ENCODE results near the gene EHMT1. TPM values are rescaled to one million over a fixed set of nuclear protein-coding genes. Genes with fewer than 3 reads are reported as not detected.
"Not testable (repeated sequence)": the region's sequence is repeated elsewhere in the genome, so short reads cannot be mapped to it uniquely, and the experiment has no call there.

EHMT1 gene
- total RNA-seq, 6 experiments from 2014 or later, result 26.8 to 51.9 (median 36.7) TPM

DNA sequence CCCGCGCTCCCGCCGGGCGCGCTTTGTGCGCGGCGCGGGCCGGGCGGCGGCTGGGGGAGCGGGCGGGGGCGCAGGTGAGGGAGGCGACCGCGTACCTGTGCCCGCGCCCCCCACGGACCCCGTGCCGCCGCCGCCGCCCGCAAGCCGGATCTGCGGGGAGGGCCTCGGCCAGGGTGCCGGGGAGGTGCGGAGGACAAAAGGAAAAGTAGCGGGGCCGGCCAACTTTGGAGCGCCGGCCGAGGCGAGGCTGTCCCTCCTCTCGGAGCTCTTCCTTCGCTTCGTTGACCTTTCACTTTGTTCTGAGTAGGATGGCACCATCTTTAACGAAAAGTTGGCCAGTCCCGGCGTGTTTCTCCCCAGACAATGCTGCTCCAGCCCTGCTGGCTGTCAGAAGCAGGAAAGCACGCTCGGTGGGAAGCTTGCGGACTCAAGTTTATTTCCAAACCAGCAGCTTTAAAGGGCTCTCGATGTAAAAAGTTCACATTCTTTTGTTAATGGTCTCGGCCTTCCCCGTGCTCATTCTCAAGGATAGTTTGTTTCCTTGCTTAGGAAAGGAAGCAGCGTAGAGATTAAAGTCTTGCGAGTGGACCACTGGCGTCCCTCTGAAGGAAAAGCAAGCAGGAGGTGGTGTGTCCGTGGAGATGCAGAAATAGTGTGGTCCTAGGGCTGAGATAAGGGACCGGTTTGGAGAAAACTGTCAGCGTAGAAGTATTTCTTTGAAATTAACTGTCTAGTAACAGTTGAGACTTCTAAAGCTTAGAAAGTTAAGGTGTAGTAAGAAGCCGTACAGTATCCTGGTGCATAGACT is 639 bp downstream of the EHMT1 start:
- H3K4me3 ChIP-seq, result peak overlapping the region; percentile 66 to 81 (median 77)
- intact Hi-C loops (cut with DNase I), result no loop called here
- WGBS (ENCODE audit: insufficient coverage, low coverage, low lambda C conversion rate, missing lambda C conversion rate), result 2% methylated on average over 17 of the region's 58 CpGs
- H3K9me3 ChIP-seq, result no peaks in the 10 kb centered on the region
- peaks cover 0 to 29% (median 14%) of the 10 kb centered on the region in 4 donors for H3K4me1 ChIP-seq
- no peaks in the 10 kb centered on the region for H3K27me3 ChIP-seq
- ATAC-seq, result peak; percentile 7 to 34 (median 19)
- H3K36me3 ChIP-seq, result peaks cover 0 to 16% (median 3%) of the 10 kb centered on the region in 4 donors
- H3K27ac ChIP-seq, result peak overlapping the region; percentile 40 to 77 (median 52)
- peak in 2 of 3 donors; percentile 48 to 63 for DNase-seq
- TF ChIP-seq POLR2A (IDR thresholded peaks at IDR 0.05), result no peak
- TF ChIP-seq, protein P1, sequence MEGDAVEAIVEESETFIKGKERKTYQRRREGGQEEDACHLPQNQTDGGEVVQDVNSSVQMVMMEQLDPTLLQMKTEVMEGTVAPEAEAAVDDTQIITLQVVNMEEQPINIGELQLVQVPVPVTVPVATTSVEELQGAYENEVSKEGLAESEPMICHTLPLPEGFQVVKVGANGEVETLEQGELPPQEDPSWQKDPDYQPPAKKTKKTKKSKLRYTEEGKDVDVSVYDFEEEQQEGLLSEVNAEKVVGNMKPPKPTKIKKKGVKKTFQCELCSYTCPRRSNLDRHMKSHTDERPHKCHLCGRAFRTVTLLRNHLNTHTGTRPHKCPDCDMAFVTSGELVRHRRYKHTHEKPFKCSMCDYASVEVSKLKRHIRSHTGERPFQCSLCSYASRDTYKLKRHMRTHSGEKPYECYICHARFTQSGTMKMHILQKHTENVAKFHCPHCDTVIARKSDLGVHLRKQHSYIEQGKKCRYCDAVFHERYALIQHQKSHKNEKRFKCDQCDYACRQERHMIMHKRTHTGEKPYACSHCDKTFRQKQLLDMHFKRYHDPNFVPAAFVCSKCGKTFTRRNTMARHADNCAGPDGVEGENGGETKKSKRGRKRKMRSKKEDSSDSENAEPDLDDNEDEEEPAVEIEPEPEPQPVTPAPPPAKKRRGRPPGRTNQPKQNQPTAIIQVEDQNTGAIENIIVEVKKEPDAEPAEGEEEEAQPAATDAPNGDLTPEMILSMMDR (IDR thresholded peaks at IDR 0.05), result no peak

DNA sequence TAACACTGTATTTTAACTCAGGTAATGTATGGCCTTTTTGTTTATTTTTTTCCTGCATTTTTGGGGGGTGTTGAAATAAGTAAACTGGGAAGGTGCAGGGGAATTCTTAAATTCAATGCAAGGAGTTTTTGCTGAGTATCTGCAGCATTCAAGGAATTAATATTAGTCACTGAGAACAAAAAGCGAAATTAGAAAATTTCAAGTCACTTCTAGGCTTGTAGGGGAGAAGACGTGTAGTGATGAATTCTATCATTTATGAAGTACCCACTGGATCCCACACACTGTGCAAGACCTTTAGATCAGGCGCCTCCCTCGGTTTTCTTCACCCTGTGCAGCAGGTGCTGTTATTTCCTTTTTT is 1.2 kb downstream of the EHMT1 start:
- 33% methylated on average over 4 of the region's 4 CpGs for WGBS (ENCODE audit: insufficient coverage, low coverage, low lambda C conversion rate, missing lambda C conversion rate)
- peak overlapping the region in 2 of 3 donors; percentile 77 to 81 for H3K4me3 ChIP-seq
- H3K27ac ChIP-seq, result peak overlapping the region in 1 of 3 donors; percentile 52

DNA sequence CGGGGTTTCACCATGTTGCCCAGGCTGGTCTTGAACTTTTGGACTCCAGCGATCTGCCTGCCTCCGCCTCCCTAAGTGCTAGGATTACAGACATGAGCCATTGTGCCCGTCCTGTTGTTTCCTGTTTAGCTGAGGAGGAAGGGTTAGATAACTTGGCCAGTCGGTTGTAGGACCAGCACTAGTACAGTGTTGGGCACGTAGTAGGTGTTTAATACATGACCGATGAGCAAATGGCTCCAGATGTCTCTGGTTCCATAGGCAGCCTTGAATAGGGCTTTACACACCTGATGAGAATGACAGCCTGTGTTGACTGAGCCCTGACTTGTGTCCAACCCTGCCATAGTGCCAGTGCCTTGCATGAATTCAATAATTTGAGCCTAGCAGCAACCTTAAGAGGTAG is 1.8 kb downstream of the EHMT1 start:
- Histone ChIP-seq H3K4me3 (no peak overlapping the region), H3K27me3 (no peaks in the 10 kb centered on the region), H3K4me1 (peaks cover 0 to 34% (median 14%) of the 10 kb centered on the region in 4 donors), H3K27ac (no peak overlapping the region), H3K36me3 (peaks cover 0 to 4% (median 1%) of the 10 kb centered on the region in 4 donors), H3K9me3 (no peaks in the 10 kb centered on the region)
- no peak for ATAC-seq
- WGBS (ENCODE audit: insufficient coverage, low coverage, low lambda C conversion rate, missing lambda C conversion rate), result 83% methylated on average over 6 of the region's 7 CpGs
- intact Hi-C loops (cut with DNase I), result no loop called here
- no peak for DNase-seq
- TF ChIP-seq, protein P1 (IDR thresholded peaks at IDR 0.05), result no peak
- no peak for TF ChIP-seq POLR2A (IDR thresholded peaks at IDR 0.05)

More for the DNA sequence above, 1.2 kb downstream of the EHMT1 start:
- peaks cover 0 to 10% (median 3%) of the 10 kb centered on the region in 4 donors for H3K36me3 ChIP-seq
- ATAC-seq (no peak), DNase-seq (no peak)
- H3K4me1 ChIP-seq, result peaks cover 0 to 29% (median 14%) of the 10 kb centered on the region in 4 donors
- no peaks in the 10 kb centered on the region for H3K9me3 ChIP-seq
- intact Hi-C loops (cut with DNase I), result no loop called here
- TF ChIP-seq, protein P1 (IDR thresholded peaks at IDR 0.05), result no peak
- no peak for TF ChIP-seq POLR2A (IDR thresholded peaks at IDR 0.05)
- no peaks in the 10 kb centered on the region for H3K27me3 ChIP-seq

DNA sequence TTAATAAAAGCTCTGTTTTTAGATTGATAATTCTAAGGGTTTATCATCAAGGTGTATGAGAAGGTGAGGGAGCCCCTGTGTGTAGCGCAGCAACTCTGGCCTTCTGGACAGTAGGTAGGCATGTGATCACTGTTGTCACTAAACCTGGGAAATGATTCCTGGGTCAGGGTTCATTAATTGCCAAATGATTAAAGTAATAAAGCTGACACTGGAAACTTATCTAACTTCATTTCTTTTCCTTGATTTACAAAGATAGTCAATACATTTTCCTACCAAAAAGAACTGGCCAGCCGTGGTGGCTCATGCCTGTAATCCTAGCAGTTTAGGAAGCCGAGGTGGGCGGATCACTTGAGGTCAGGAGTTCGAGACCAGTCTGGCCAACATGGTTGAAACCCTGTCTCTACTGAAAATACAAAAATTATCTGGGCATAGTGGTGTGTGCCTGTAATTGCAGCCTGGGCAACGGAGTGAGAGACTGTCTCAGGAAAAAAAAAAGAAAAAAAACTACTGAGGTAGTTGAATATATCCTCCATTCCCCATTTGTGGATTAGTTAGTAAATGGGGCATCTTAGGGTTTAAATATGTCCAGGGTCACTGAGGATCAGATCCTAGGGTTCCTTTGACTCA is 2.4 kb downstream of the EHMT1 start:
- DNase-seq (no peak), ATAC-seq (no peak)
- TF ChIP-seq, protein P1 (IDR thresholded peaks at IDR 0.05), result peak in 1 of 4 donors; percentile 16
- no peak for TF ChIP-seq POLR2A (IDR thresholded peaks at IDR 0.05)
- Histone ChIP-seq H3K27me3 (no peaks in the 10 kb centered on the region), H3K36me3 (no peaks in the 10 kb centered on the region), H3K4me3 (no peak overlapping the region), H3K9me3 (no peaks in the 10 kb centered on the region), H3K4me1 (peaks cover 0 to 37% (median 14%) of the 10 kb centered on the region in 4 donors), H3K27ac (no peak overlapping the region)
- intact Hi-C loops (cut with DNase I), result no loop called here
- 32% methylated on average over 6 of the region's 6 CpGs for WGBS (ENCODE audit: insufficient coverage, low coverage, low lambda C conversion rate, missing lambda C conversion rate)

DNA sequence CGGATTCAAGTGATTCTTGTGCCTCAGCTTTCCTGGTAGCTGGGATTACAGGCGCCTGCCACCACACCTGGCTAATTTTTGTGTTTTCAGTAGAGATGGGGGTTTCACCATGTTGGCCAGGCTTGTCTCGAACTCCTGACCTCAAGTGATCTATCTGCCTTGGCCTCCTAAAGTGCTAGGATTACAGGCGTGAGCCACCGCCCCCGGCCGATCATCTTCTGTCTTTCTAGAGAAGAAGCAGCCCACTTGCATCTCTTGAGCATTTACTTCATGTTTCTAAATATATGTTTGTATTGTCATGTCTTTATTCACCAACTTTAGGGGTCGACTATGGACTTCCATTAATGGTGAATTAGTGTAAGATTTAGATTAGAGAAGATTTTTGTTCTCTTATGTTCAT is 3.4 kb downstream of the EHMT1 start:
- H3K36me3 ChIP-seq; ATAC-seq; H3K9me3 ChIP-seq; H3K27ac ChIP-seq; H3K27me3 ChIP-seq; DNase-seq; intact Hi-C loops (cut with DNase I); H3K4me3 ChIP-seq: not testable (repeated sequence)
- 75% methylated on average over 5 of the region's 8 CpGs for WGBS (ENCODE audit: insufficient coverage, low coverage, low lambda C conversion rate, missing lambda C conversion rate)
- H3K4me1 ChIP-seq, result peaks cover 0 to 37% (median 14%) of the 10 kb centered on the region in 4 donors

All from right lobe of liver (tissue), 6 donors.